GM12864 (cell line): ENCODE measurements around the gene GRIK3.

Source experiments
- DNase-seq: peaks from one replicate; pipeline ENCODE4 v3.0.0-alpha.2; 2011; ENCODE audit warnings: low read depth
- H3K4me3 ChIP-seq: 2 replicates; pipeline ENCODE4 v1.5.1; 2011; ENCODE audit warnings: mild to moderate bottlenecking, low read depth, low read length, control low read depth
- CTCF ChIP-seq: IDR thresholded peaks from 2 replicates; pipeline ENCODE4 v1.5.1; 2011; ENCODE audit warnings: low read depth, mild to moderate bottlenecking, moderate library complexity, low read length, control low read depth, inconsistent platforms; ENCODE audit errors: missing control alignments

The GRIK3 gene

DNA sequence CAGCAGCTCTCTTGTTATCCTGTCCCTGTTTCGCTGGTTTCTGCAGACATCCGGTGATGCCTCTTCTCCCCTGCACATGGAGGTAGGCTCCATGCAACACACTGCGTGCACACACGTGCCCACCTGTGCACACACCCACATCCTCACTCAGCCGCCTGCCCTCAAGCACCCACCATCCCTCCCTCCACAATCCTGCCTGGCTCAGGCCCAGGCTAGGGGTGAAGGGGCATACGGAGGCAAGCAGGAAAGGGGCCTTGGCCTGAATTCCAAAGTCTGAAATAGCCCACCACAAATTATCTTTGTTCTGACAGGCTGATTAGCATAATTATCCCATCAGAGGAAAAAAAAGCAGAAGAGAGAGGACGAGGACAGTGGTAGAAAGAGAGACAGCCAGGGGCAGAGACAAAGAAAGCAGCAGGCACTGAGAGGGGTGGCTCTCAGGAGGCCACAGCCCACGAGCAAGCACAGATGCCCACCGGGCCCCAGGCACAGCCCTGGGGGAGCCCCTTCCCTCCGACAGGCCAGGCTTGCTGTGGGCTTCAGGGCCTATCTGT, 73.2 kb downstream of the GRIK3 start:
- no peak for DNase-seq
- no peak for TF ChIP-seq CTCF
- no peak overlapping the region for H3K4me3 ChIP-seq

DNA sequence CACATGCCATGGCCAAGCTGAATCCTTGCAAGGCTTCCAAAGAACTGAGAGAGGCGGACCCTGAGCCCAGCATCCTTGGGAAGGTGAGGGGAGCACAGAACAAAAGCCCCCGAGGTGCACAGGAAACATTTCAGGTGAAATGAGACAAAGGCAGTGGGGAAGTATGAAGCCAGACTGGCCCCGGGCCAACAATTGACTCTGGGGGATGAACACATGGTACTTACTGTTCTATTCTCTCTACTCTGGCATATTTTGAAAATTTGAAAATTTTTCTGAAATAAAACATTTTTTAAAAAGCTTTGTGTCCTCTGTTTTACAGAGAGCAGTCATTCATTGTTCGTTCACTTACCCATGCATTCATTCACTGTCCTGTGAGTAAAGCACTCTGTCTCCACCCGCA, 77.7 kb downstream of the GRIK3 start:
- TF ChIP-seq CTCF = no peak
- H3K4me3 ChIP-seq = no peak overlapping the region
- no peak for DNase-seq

- H3K4me3 ChIP-seq = no peak overlapping the region
- TF ChIP-seq CTCF = no peak
- no peak for DNase-seq
These were observed 79.3 kb downstream of the GRIK3 start for GRCh38 chr1:36955016-36955415.

DNA sequence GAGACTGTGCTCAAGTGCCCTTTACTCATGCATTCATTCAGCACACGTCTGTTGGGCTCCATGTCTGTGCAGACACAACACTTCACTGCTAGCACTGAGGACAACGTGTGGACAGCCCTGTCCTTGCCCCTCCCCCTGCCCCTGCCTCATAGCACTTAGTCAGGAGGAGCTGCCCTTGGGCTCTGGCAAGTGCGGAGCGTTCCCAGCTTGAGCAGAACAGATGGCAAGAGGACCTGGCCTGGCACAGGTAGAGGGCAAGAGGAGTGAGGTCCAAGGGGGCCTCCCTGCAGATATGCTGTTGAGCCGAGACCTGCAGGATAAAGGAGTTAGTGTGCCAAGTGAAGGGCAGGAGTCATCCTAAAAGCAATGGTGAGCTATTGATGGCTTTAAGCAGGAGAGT, 81.3 kb downstream of the GRIK3 start:
- no peak overlapping the region for H3K4me3 ChIP-seq
- no peak for DNase-seq
- TF ChIP-seq CTCF = no peak

DNA sequence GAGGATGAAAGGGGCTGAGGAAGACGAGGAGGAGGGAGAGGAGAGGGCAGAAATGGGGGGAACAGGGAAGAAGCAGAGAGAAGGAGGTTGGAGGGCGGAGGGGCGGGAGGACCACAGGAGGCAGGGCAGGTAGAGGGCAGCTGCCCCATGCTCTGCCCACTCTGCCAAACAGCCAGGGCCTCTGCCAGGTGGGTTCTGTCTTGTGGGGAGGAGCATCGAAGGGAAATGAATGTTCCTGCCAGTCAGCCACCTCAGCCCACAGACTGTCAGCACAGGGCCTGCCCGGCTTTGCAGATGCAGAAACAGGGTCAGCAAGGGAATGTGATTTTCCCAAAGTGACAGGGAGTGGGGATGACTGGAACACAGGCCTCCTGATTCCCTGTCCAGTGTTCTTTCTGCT, 82.6 kb downstream of the GRIK3 start:
- no peak for DNase-seq
- no peak for TF ChIP-seq CTCF
- no peak overlapping the region for H3K4me3 ChIP-seq

DNA sequence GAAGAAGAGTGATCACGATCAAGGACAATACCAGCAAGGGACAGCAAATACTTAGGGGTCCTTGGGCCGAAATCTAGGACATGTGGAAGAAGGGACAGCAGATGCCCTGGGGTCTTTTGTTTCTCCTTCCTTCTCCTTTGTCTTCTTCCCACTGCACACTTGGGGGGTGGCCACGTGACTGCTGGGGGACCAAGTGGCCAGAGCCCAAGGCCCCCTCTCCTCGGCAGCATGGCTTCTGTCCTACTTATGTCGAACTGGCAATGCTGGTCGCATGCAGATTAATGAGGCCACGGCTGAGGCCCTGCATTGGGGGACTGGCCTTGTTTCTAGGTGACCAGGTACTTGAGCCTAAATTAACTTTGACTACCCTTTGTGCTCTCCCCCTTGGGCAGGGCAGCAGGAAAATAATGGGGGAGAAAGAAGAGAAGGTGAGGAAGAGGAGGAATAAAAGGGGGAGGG, 83.0 kb downstream of the GRIK3 start:
- no peak for DNase-seq
- TF ChIP-seq CTCF = no peak
- no peak overlapping the region for H3K4me3 ChIP-seq

GRCh38 chr1:36950604-36951291, 83.6 kb downstream of the GRIK3 start:
- H3K4me3 ChIP-seq = no peak overlapping the region
- no peak for TF ChIP-seq CTCF
- no peak for DNase-seq
